Activated naive CD4-positive, alpha-beta T cell treated with anti-CD3 and anti-CD28 coated beads, Interleukin-2, amount 10 ng/mL, durations not matched to agents 7 days and 5 days (primary cell): ENCODE results near the gene EMX1.
A peak's percentile ranks its signal among the peaks of the same experiment; 100 is the strongest.

Experiments
- CTCF ChIA-PET: fragments of 350-600 bp; sonication (Branson Sonifier 250); formaldehyde crosslinking; loops from one replicate; lab custom pipeline; 2021; ENCODE audit warnings: antibody characterized with exemption; lab: Charles Lee
- DNase-seq: peaks from one replicate; pipeline ENCODE4 v3.0.0-alpha.2; 2020
- H3K27ac Mint-ChIP-seq: one replicate; pipeline ENCODE4 v1.8.0; 2021; ENCODE audit warnings: mild to moderate bottlenecking, moderate library complexity, mixed read lengths
- H3K27me3 Mint-ChIP-seq: one replicate; pipeline ENCODE4 v1.8.0; 2021; ENCODE audit warnings: mild to moderate bottlenecking, mixed read lengths
- H3K36me3 Mint-ChIP-seq: one replicate; pipeline ENCODE4 v1.8.0; 2021; ENCODE audit warnings: mixed read lengths
- H3K4me1 Mint-ChIP-seq: one replicate; pipeline ENCODE4 v1.8.0; 2021; ENCODE audit warnings: mixed read lengths
- H3K4me3 Mint-ChIP-seq: one replicate; pipeline ENCODE4 v1.8.0; 2021; ENCODE audit warnings: mild to moderate bottlenecking, moderate library complexity, mixed read lengths
- H3K9me3 Mint-ChIP-seq: one replicate; pipeline ENCODE4 v1.8.0; 2021; ENCODE audit warnings: mixed read lengths

EMX1 gene

GRCh38 chr2:72924353-72925240 is 7.3 kb downstream of the EMX1 start:
- peak; percentile 24 for DNase-seq
- peaks cover 63% of the 10 kb centered on the region for H3K27me3 Mint-ChIP-seq
- H3K27ac Mint-ChIP-seq: no peak overlapping the region
- H3K4me3 Mint-ChIP-seq: no peak overlapping the region
- peaks cover 11% of the 10 kb centered on the region for H3K4me1 Mint-ChIP-seq
- CTCF ChIA-PET: interaction anchor here (2.1 kb wide), 1 partner anchor 10 kb away, joined by 8 read pairs; no protein-coding TSS in a partner anchor
- no peaks in the 10 kb centered on the region for H3K36me3 Mint-ChIP-seq
- no peaks in the 10 kb centered on the region for H3K9me3 Mint-ChIP-seq

GRCh38 chr2:72925328-72925943 is 8.1 kb downstream of the EMX1 start:
- H3K27me3 Mint-ChIP-seq: peaks cover 54% of the 10 kb centered on the region
- H3K36me3 Mint-ChIP-seq: no peaks in the 10 kb centered on the region
- no peaks in the 10 kb centered on the region for H3K9me3 Mint-ChIP-seq
- H3K4me3 Mint-ChIP-seq: no peak overlapping the region
- CTCF ChIA-PET: interaction anchor here (0.6 to 2.1 kb wide), 5 partner anchors 10 to 1233 kb away, joined by 3 to 8 read pairs (median 4); no protein-coding TSS in a partner anchor
- DNase-seq: peak; percentile 19
- H3K27ac Mint-ChIP-seq: no peak overlapping the region
- H3K4me1 Mint-ChIP-seq: peaks cover 6% of the 10 kb centered on the region

- Mint-ChIP-seq H3K9me3 (no peaks in the 10 kb centered on the region), H3K36me3 (no peaks in the 10 kb centered on the region), H3K4me3 (no peak overlapping the region), H3K4me1 (peaks cover 5% of the 10 kb centered on the region), H3K27ac (no peak overlapping the region), H3K27me3 (peaks cover 45% of the 10 kb centered on the region)
- CTCF ChIA-PET: interaction anchor here (1.1 to 2.1 kb wide), 4 partner anchors 11 to 48 kb away, joined by 4 to 8 read pairs (median 5); partner anchors contain the start of gene SPR
- peak; percentile 16 for DNase-seq
Measured at GRCh38 chr2:72926368-72926767, 9.0 kb downstream of the EMX1 start.

GRCh38 chr2:72926811-72927465 is 9.6 kb downstream of the EMX1 start:
- peak; percentile 11 for DNase-seq
- Mint-ChIP-seq H3K27me3 (peaks cover 39% of the 10 kb centered on the region), H3K36me3 (no peaks in the 10 kb centered on the region), H3K27ac (no peak overlapping the region), H3K4me3 (no peak overlapping the region), H3K4me1 (peaks cover 6% of the 10 kb centered on the region), H3K9me3 (no peaks in the 10 kb centered on the region)
- CTCF ChIA-PET: interaction anchor here (0.9 to 2.1 kb wide), 5 partner anchors 12 to 47 kb away, joined by 3 to 13 read pairs (median 6); partner anchors contain the start of gene SPR

GRCh38 chr2:72927619-72928550 is 10.6 kb downstream of the EMX1 start:
- DNase-seq: peak; percentile 14
- peaks cover 11% of the 10 kb centered on the region for H3K4me1 Mint-ChIP-seq
- H3K36me3 Mint-ChIP-seq: no peaks in the 10 kb centered on the region
- H3K9me3 Mint-ChIP-seq: no peaks in the 10 kb centered on the region
- H3K27ac Mint-ChIP-seq: no peak overlapping the region
- CTCF ChIA-PET: interaction anchor here (0.9 to 2.0 kb wide), 4 partner anchors 33 to 46 kb away, joined by 3 to 13 read pairs (median 5); no protein-coding TSS in a partner anchor
- no peak overlapping the region for H3K4me3 Mint-ChIP-seq
- H3K27me3 Mint-ChIP-seq: peaks cover 30% of the 10 kb centered on the region

GRCh38 chr2:72929010-72929409 is 11.7 kb downstream of the EMX1 start:
- H3K36me3 Mint-ChIP-seq: no peaks in the 10 kb centered on the region
- no peak overlapping the region for H3K4me3 Mint-ChIP-seq
- no peaks in the 10 kb centered on the region for H3K9me3 Mint-ChIP-seq
- H3K27ac Mint-ChIP-seq: no peak overlapping the region
- CTCF ChIA-PET: interaction anchor here (1.1 to 1.6 kb wide), 2 partner anchors 36 to 38 kb away, joined by 3 to 7 read pairs; no protein-coding TSS in a partner anchor
- no peak for DNase-seq
- peaks cover 6% of the 10 kb centered on the region for H3K4me1 Mint-ChIP-seq
- peaks cover 24% of the 10 kb centered on the region for H3K27me3 Mint-ChIP-seq

- no peak overlapping the region for H3K27ac Mint-ChIP-seq
- peaks cover 6% of the 10 kb centered on the region for H3K4me1 Mint-ChIP-seq
- H3K4me3 Mint-ChIP-seq: no peak overlapping the region
- H3K9me3 Mint-ChIP-seq: no peaks in the 10 kb centered on the region
- no peaks in the 10 kb centered on the region for H3K36me3 Mint-ChIP-seq
- H3K27me3 Mint-ChIP-seq: peaks cover 22% of the 10 kb centered on the region
- CTCF ChIA-PET: no interaction called here
- peak; percentile 14 for DNase-seq
Measured at GRCh38 chr2:72931280-72931910, 14.1 kb downstream of the EMX1 start.

GRCh38 chr2:72932045-72932740 is 14.9 kb downstream of the EMX1 start:
- Mint-ChIP-seq H3K4me1 (peaks cover 6% of the 10 kb centered on the region), H3K9me3 (no peaks in the 10 kb centered on the region), H3K36me3 (no peaks in the 10 kb centered on the region), H3K4me3 (no peak overlapping the region), H3K27ac (no peak overlapping the region), H3K27me3 (peaks cover 29% of the 10 kb centered on the region)
- CTCF ChIA-PET: interaction anchor here (2.1 kb wide), 1 partner anchor 39 kb away, joined by 6 read pairs; no protein-coding TSS in a partner anchor
- peak; percentile 35 for DNase-seq

- no peaks in the 10 kb centered on the region for H3K36me3 Mint-ChIP-seq
Measured at GRCh38 chr2:72932805-72933204, 15.5 kb downstream of the EMX1 start.

GRCh38 chr2:72933207-72933606 is 15.9 kb downstream of the EMX1 start:
- peak; percentile 5 for DNase-seq
- Mint-ChIP-seq H3K4me1 (peaks cover 6% of the 10 kb centered on the region), H3K4me3 (no peak overlapping the region), H3K27ac (no peak overlapping the region), H3K9me3 (no peaks in the 10 kb centered on the region), H3K27me3 (peaks cover 35% of the 10 kb centered on the region), H3K36me3 (no peaks in the 10 kb centered on the region)
- CTCF ChIA-PET: interaction anchor here (2.1 kb wide), 1 partner anchor 40 kb away, joined by 6 read pairs; no protein-coding TSS in a partner anchor

More at GRCh38 chr2:72932805-72933204, 15.5 kb downstream of the EMX1 start:
- Mint-ChIP-seq H3K4me1 (peaks cover 6% of the 10 kb centered on the region), H3K9me3 (no peaks in the 10 kb centered on the region), H3K27me3 (peaks cover 32% of the 10 kb centered on the region), H3K27ac (no peak overlapping the region), H3K4me3 (no peak overlapping the region)
- DNase-seq: peak; percentile 13
- CTCF ChIA-PET: interaction anchor here (2.1 kb wide), 1 partner anchor 40 kb away, joined by 6 read pairs; no protein-coding TSS in a partner anchor

- Mint-ChIP-seq H3K4me3 (no peak overlapping the region), H3K9me3 (no peaks in the 10 kb centered on the region), H3K4me1 (peaks cover 6% of the 10 kb centered on the region), H3K27ac (no peak overlapping the region), H3K27me3 (peaks cover 35% of the 10 kb centered on the region), H3K36me3 (no peaks in the 10 kb centered on the region)
- CTCF ChIA-PET: interaction anchor here (2.1 kb wide), 1 partner anchor 40 kb away, joined by 6 read pairs; no protein-coding TSS in a partner anchor
- DNase-seq: no peak
Measured at GRCh38 chr2:72933646-72934151, 16.4 kb downstream of the EMX1 start.
